Measurements from ENCODE around the gene ZBTB42. TPM values are rescaled to one million over a fixed set of nuclear protein-coding genes. Genes with fewer than 3 reads are reported as not detected.

Gene ZBTB42
- total and polyA plus RNA-seq, 2 of the 13 experiments (the other 11 are each of a cell fraction or from before 2014, with no cell fraction given) = 2.8 to 4.2 TPM

- Histone ChIP-seq H4K20me1 (ENCODE audit: insufficient read depth, low read length) (peaks cover 17% of the 10 kb centered on the region), H3K4me1 (ENCODE audit: insufficient read depth, low read length) (peaks cover 48% of the 10 kb centered on the region), H3K79me2 (ENCODE audit: insufficient read depth, low read length) (peaks cover 26% of the 10 kb centered on the region), H2AFZ (ENCODE audit: low read length) (no peak overlapping the region), H3K9me3 (ENCODE audit: low read length) (no peaks in the 10 kb centered on the region), H3K36me3 (replicated peaks in 1 of 2; ENCODE audit: control insufficient read depth in 1 of 2, insufficient read depth in 2 of 2, low read length in 2 of 2) (peaks cover 14 to 25% of the 10 kb centered on the region in 2 experiments; a peak in 3 of 5 replicates), H3K4me3 (replicated peaks in 1 of 3; ENCODE audit: insufficient read depth in 1 of 3, low read depth in 2 of 3, low read length in 3 of 3) (no peak overlapping the region), H3K27ac (ENCODE audit: extremely low read length, insufficient read depth, low read length) (no peak overlapping the region), H3K9ac (ENCODE audit: insufficient read depth, low read depth, low read length) (peak overlapping the region; percentile 86; the same call in 1 of the 2 replicates), H3K27me3 (ENCODE audit: control insufficient read depth in 1 of 2, insufficient read depth in 2 of 2, low read length in 2 of 2) (no peaks in the 10 kb centered on the region), H3K4me2 (ENCODE audit: low read depth, low read length) (no peak overlapping the region)
- intact Hi-C loops (cut with micrococcal nuclease; ENCODE audit: unreplicated experiment) (no loop called here), in situ Hi-C loops (cut with HindIII; ENCODE audit: extremely low pct_ligation_motif_present, low pct_unique_long_range_greater_than_20kb) (no loop called here)
- ATAC-seq (no peak), FAIRE-seq (no peak), DNase-seq (ENCODE audit: low spot score) (no peak)
- 97% methylated on average over 14 of the region's 25 CpGs for WGBS (ENCODE audit: low lambda C conversion rate)
- TF ChIP-seq ZSCAN29 (CRISPR knock-in tag; conservative IDR thresholded peaks at IDR 0.05) (no peak), ZIK1 (CRISPR knock-in tag; IDR thresholded peaks at IDR 0.05; ENCODE audit: borderline replicate concordance, low read depth) (no peak), PAF1 (CRISPR knock-in tag; IDR thresholded peaks at IDR 0.05) (no peak), PAWR (CRISPR knock-in tag; IDR thresholded peaks at IDR 0.05; ENCODE audit: borderline replicate concordance) (no peak), ZNF326 (CRISPR knock-in tag; IDR thresholded peaks at IDR 0.05; ENCODE audit: borderline replicate concordance) (0 out of 2 replicates have a peak, but pooled peaks have one; percentile 30), SMAD3 (CRISPR knock-in tag; IDR thresholded peaks at IDR 0.05) (no peak), AKAP8 (CRISPR knock-in tag; IDR thresholded peaks at IDR 0.05) (peak; percentile 84; the same call in 1 of the 2 replicates), PCBP2 (optimal IDR thresholded peaks at IDR 0.05; ENCODE audit: low read depth, low read length, poor library complexity, severe bottlenecking) (no peak), AGO2 (optimal IDR thresholded peaks at IDR 0.05; ENCODE audit: low read depth, low read length) (peak; percentile 35), RBFOX2 (IDR thresholded peaks at IDR 0.05; ENCODE audit: low read depth, low read length) (peak; percentile 65), HNF4G (IDR thresholded peaks at IDR 0.05; ENCODE audit: borderline replicate concordance, low read depth, low read length) (no peak), HNF4G (CRISPR knock-in tag; IDR thresholded peaks at IDR 0.05; ENCODE audit: borderline replicate concordance, low read depth) (no peak), ATRX (CRISPR knock-in tag; IDR thresholded peaks at IDR 0.05; ENCODE audit: borderline replicate concordance) (no peak), ZFYVE20 (CRISPR knock-in tag; IDR thresholded peaks at IDR 0.05; ENCODE audit: borderline replicate concordance, low read depth) (no peak), HNRNPL (IDR thresholded peaks at IDR 0.05; ENCODE audit: low read depth, low read length) (0 out of 2 replicates have a peak, but pooled peaks have one; percentile 60)
- TF ChIP-seq, protein P1, sequence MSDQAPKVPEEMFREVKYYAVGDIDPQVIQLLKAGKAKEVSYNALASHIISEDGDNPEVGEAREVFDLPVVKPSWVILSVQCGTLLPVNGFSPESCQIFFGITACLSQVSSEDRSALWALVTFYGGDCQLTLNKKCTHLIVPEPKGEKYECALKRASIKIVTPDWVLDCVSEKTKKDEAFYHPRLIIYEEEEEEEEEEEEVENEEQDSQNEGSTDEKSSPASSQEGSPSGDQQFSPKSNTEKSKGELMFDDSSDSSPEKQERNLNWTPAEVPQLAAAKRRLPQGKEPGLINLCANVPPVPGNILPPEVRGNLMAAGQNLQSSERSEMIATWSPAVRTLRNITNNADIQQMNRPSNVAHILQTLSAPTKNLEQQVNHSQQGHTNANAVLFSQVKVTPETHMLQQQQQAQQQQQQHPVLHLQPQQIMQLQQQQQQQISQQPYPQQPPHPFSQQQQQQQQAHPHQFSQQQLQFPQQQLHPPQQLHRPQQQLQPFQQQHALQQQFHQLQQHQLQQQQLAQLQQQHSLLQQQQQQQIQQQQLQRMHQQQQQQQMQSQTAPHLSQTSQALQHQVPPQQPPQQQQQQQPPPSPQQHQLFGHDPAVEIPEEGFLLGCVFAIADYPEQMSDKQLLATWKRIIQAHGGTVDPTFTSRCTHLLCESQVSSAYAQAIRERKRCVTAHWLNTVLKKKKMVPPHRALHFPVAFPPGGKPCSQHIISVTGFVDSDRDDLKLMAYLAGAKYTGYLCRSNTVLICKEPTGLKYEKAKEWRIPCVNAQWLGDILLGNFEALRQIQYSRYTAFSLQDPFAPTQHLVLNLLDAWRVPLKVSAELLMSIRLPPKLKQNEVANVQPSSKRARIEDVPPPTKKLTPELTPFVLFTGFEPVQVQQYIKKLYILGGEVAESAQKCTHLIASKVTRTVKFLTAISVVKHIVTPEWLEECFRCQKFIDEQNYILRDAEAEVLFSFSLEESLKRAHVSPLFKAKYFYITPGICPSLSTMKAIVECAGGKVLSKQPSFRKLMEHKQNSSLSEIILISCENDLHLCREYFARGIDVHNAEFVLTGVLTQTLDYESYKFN (CRISPR knock-in tag; conservative IDR thresholded peaks at IDR 0.05) = no peak
- no TSS peak for BruUV-seq (replicated peaks)
- ChIA-PET CTCF (ENCODE audit: low intra/inter-chr PET ratio, low total read pairs) (no interaction called here), POLR2A (no interaction called here)
These were observed 8.6 kb upstream of the ZBTB42 start for GRCh38 chr14:104792101-104792884.

Measured in HepG2 (cell line).